Erythroblast (primary cell): ENCODE results near the gene SCG2.
"Not testable (repeated sequence)": the region's sequence is repeated elsewhere in the genome, so short reads cannot be mapped to it uniquely, and the experiment has no call there.

Source experiments
- DNase-seq, 2 experiments: peaks; one replicate each; lab custom pipeline; 2025; lab: John Stamatoyannopoulos, UW
- GATA1 ChIP-seq: IDR thresholded peaks from 2 replicates; pipeline ENCODE4 v1.6.1; 2011; ENCODE audit warnings: low read depth, mild to moderate bottlenecking, control low read depth, low read length, moderate library complexity
- POLR2A ChIP-seq: IDR thresholded peaks from 2 replicates; pipeline ENCODE4 v1.6.1; 2011; ENCODE audit warnings: mild to moderate bottlenecking, low read length

Gene SCG2

GRCh38 chr2:223598994-223599639 is 3.0 kb downstream of the SCG2 start:
- DNase-seq: no peak
- TF ChIP-seq POLR2A (no peak), GATA1 (no peak)

GRCh38 chr2:223597076-223597475 is 5.1 kb downstream of the SCG2 start:
- TF ChIP-seq GATA1: no peak
- TF ChIP-seq POLR2A: no peak
- no peak for DNase-seq

- DNase-seq: no peak
Observed at GRCh38 chr2:223596208-223596607, 6.0 kb downstream of the SCG2 start.

GRCh38 chr2:223594831-223595230 is 7.3 kb downstream of the SCG2 start:
- no peak for TF ChIP-seq GATA1
- TF ChIP-seq POLR2A: no peak
- DNase-seq: no peak

More at GRCh38 chr2:223596208-223596607, 6.0 kb downstream of the SCG2 start:
- TF ChIP-seq GATA1 (no peak), POLR2A (no peak)

- no peak for DNase-seq
- TF ChIP-seq GATA1: no peak
- TF ChIP-seq POLR2A: no peak
Observed at GRCh38 chr2:223594259-223594658, 7.9 kb downstream of the SCG2 start.

GRCh38 chr2:223592689-223593088 is 9.5 kb downstream of the SCG2 start:
- not testable (repeated sequence) for DNase-seq

GRCh38 chr2:223591596-223591995 is 10.6 kb downstream of the SCG2 start:
- no peak for DNase-seq
- TF ChIP-seq POLR2A: no peak
- no peak for TF ChIP-seq GATA1

- TF ChIP-seq GATA1: no peak
- no peak for TF ChIP-seq POLR2A
- DNase-seq: no peak
Observed at GRCh38 chr2:223590964-223591363, 11.2 kb downstream of the SCG2 start.

- DNase-seq: no peak
- no peak for TF ChIP-seq POLR2A
- no peak for TF ChIP-seq GATA1
Observed at GRCh38 chr2:223589901-223590300, 12.3 kb downstream of the SCG2 start.

GRCh38 chr2:223588251-223588650 is 13.9 kb downstream of the SCG2 start:
- no peak for TF ChIP-seq GATA1
- TF ChIP-seq POLR2A: no peak

GRCh38 chr2:223587301-223587700 is 14.9 kb downstream of the SCG2 start:
- DNase-seq: no peak

More at GRCh38 chr2:223588251-223588650, 13.9 kb downstream of the SCG2 start:
- no peak for DNase-seq

GRCh38 chr2:223586261-223586660 is 15.9 kb downstream of the SCG2 start:
- no peak for DNase-seq
- TF ChIP-seq POLR2A (no peak), GATA1 (no peak)

More at GRCh38 chr2:223587301-223587700, 14.9 kb downstream of the SCG2 start:
- TF ChIP-seq POLR2A: no peak
- TF ChIP-seq GATA1: no peak

- no peak for DNase-seq
- no peak for TF ChIP-seq POLR2A
- no peak for TF ChIP-seq GATA1
Observed at GRCh38 chr2:223585666-223586065, 16.5 kb downstream of the SCG2 start.

GRCh38 chr2:223582001-223582400 is 20.2 kb downstream of the SCG2 start:
- no peak for DNase-seq
- TF ChIP-seq GATA1 (no peak), POLR2A (no peak)

- no peak for TF ChIP-seq GATA1
- TF ChIP-seq POLR2A: no peak
- DNase-seq: no peak
Observed at GRCh38 chr2:223580951-223581350, 21.2 kb downstream of the SCG2 start.
